ENCODE results near the gene ADAMTS6. TPM values are rescaled to one million over a fixed set of nuclear protein-coding genes. Genes with fewer than 3 reads are reported as not detected.
"Not testable (repeated sequence)": the region's sequence is repeated elsewhere in the genome, so short reads cannot be mapped to it uniquely, and the experiment has no call there.

Gene ADAMTS6
- total RNA-seq, 4 donors from 2014 or later: 0.05 to 0.49 (median 0.31) TPM

DNA sequence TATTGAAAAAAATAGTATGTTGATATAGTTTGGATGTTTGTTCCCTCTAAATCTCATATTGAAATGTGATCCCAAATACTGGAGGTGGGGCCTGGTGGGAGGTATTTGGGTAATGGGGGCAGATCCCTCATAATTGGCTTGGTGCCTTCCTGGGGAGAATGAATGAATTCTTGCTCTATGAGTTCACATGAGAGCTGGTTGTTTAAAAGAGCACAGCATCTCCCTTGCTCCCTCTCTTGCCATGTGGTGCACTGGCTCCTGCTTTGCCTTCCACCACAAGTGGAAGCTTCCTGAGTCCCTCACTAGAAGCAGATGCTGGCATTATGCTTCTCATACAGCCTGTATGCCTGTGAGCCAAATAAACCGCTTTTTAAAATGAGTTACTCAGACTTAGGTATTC, 154.8 kb downstream of the ADAMTS6 start:
- no peak overlapping the region for H3K4me3 ChIP-seq
- no peaks in the 10 kb centered on the region for H3K4me1 ChIP-seq
- ATAC-seq (no peak), DNase-seq (no peak)
- H3K36me3 ChIP-seq: no peaks in the 10 kb centered on the region
- in situ Hi-C loops (cut with MboI; ENCODE audit: low sequenced_read_pairs in 4 of 4): no loop called here
- intact Hi-C loops (cut with DNase I; ENCODE audit: low total_unique reads): no loop called here
- no peaks in the 10 kb centered on the region for H3K9me3 ChIP-seq
- H3K27ac ChIP-seq: no peak overlapping the region
- no peaks in the 10 kb centered on the region for H3K27me3 ChIP-seq
- no peak for TF ChIP-seq POLR2A (IDR thresholded peaks at IDR 0.05)
- TF ChIP-seq, protein P1, sequence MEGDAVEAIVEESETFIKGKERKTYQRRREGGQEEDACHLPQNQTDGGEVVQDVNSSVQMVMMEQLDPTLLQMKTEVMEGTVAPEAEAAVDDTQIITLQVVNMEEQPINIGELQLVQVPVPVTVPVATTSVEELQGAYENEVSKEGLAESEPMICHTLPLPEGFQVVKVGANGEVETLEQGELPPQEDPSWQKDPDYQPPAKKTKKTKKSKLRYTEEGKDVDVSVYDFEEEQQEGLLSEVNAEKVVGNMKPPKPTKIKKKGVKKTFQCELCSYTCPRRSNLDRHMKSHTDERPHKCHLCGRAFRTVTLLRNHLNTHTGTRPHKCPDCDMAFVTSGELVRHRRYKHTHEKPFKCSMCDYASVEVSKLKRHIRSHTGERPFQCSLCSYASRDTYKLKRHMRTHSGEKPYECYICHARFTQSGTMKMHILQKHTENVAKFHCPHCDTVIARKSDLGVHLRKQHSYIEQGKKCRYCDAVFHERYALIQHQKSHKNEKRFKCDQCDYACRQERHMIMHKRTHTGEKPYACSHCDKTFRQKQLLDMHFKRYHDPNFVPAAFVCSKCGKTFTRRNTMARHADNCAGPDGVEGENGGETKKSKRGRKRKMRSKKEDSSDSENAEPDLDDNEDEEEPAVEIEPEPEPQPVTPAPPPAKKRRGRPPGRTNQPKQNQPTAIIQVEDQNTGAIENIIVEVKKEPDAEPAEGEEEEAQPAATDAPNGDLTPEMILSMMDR (IDR thresholded peaks at IDR 0.05 in 4 of 5, conservative IDR thresholded peaks at IDR 0.05 in 1 of 5): no peak

DNA sequence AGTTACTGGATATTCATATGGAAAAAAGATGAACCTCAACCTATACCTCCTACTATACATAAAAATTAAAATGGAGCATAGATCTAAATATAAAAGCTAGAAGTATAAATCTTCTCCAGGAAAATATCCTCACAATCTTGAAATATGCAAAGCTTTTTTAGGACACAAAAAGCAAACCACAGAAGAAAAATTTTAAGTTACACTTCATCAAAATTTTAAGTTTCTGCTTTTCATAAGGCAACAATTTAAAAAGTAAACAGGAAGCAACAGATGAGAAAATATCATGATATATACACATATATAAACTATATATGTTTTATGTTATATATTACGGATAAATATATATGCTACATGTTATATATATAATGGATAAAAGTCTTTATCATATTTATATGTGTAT, 157.5 kb downstream of the ADAMTS6 start:
- intact Hi-C loops (cut with DNase I; ENCODE audit: low total_unique reads): no loop called here
- ATAC-seq: no peak

DNA sequence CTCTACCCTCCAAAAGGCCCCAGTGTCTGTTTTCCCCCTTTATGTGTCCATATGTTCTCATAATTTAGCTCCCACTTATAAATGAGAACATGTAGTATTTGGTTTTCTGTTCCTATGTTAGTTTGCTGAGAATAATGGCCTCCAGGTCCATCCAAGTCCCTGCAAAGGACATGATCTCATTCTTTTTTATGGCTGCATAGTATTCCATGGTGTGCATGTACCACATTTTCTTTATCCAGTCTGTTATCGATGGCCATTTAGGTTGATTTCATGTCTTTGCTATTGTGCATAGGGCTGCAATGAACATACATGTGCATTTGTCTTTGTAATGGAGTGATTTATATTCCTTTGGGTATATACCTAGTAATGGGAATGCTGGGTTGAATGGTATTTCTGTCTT, 161.0 kb downstream of the ADAMTS6 start:
- H3K27ac ChIP-seq; in situ Hi-C loops (cut with MboI; ENCODE audit: low sequenced_read_pairs in 4 of 4); H3K36me3 ChIP-seq; intact Hi-C loops (cut with DNase I; ENCODE audit: low total_unique reads); H3K4me1 ChIP-seq; ATAC-seq; H3K27me3 ChIP-seq; H3K4me3 ChIP-seq; DNase-seq; H3K9me3 ChIP-seq: not testable (repeated sequence)

More for the DNA sequence above, 157.5 kb downstream of the ADAMTS6 start:
- no peaks in the 10 kb centered on the region for H3K36me3 ChIP-seq
- H3K4me1 ChIP-seq: no peaks in the 10 kb centered on the region
- DNase-seq: no peak
- no peaks in the 10 kb centered on the region for H3K27me3 ChIP-seq
- H3K27ac ChIP-seq: no peak overlapping the region
- H3K9me3 ChIP-seq: no peaks in the 10 kb centered on the region
- H3K4me3 ChIP-seq: no peak overlapping the region
- in situ Hi-C loops (cut with MboI; ENCODE audit: low sequenced_read_pairs in 4 of 4): no loop called here
- no peak for TF ChIP-seq POLR2A (IDR thresholded peaks at IDR 0.05)

DNA sequence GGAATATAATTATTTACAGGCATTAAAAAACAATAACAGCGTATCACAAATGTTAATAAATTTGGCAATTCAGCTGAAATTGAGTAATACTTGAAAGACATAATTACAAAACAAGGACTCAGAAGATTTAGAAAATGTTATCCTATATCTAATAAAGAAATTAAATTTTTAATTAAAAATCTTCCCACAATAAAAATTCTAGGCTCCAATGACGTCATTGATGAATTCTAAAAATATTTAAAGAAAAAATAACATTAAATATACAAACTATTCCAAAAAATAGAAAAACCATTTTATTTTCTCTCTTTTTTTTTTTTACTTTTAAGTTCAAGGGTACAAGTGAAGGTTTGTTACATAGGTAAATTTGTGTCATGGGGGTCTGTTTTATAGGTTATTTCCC, 161.5 kb downstream of the ADAMTS6 start:
- H3K36me3 ChIP-seq: no peaks in the 10 kb centered on the region
- intact Hi-C loops (cut with DNase I; ENCODE audit: low total_unique reads): no loop called here
- no peaks in the 10 kb centered on the region for H3K4me1 ChIP-seq
- no peak overlapping the region for H3K27ac ChIP-seq
- in situ Hi-C loops (cut with MboI; ENCODE audit: low sequenced_read_pairs in 4 of 4): no loop called here
- ATAC-seq: no peak
- no peaks in the 10 kb centered on the region for H3K9me3 ChIP-seq
- no peak for DNase-seq
- H3K27me3 ChIP-seq: no peaks in the 10 kb centered on the region
- H3K4me3 ChIP-seq: no peak overlapping the region
- TF ChIP-seq POLR2A (IDR thresholded peaks at IDR 0.05): no peak
- TF ChIP-seq, protein P1 (IDR thresholded peaks at IDR 0.05 in 4 of 5, conservative IDR thresholded peaks at IDR 0.05 in 1 of 5): no peak

DNA sequence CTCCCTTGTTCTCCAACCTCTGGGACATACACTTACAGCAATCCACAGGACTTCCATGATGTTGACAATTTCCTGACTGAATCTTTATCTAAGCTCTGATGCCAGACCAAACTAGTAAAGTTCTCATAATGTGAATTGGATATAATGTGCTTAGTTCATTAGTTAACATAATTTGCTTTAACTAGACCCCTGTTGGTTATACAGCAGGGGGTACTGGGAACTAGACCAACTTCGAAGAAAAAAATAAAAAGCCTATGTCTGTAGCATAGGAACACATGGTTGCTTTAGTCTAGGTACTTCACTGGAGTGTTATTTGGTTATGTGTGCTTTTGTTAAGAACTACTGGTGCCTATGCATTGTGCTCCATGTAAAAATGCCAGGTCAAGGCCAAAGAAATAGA, 173.8 kb downstream of the ADAMTS6 start:
- TF ChIP-seq, protein P1 (IDR thresholded peaks at IDR 0.05 in 4 of 5, conservative IDR thresholded peaks at IDR 0.05 in 1 of 5): no peak
- TF ChIP-seq POLR2A (IDR thresholded peaks at IDR 0.05): no peak
- DNase-seq (no peak), ATAC-seq (no peak)
- intact Hi-C loops (cut with DNase I; ENCODE audit: low total_unique reads): no loop called here
- Histone ChIP-seq H3K4me3 (no peak overlapping the region), H3K27ac (no peak overlapping the region), H3K4me1 (no peaks in the 10 kb centered on the region), H3K9me3 (no peaks in the 10 kb centered on the region), H3K27me3 (no peaks in the 10 kb centered on the region), H3K36me3 (no peaks in the 10 kb centered on the region)
- in situ Hi-C loops (cut with MboI; ENCODE audit: low sequenced_read_pairs in 4 of 4): no loop called here

DNA sequence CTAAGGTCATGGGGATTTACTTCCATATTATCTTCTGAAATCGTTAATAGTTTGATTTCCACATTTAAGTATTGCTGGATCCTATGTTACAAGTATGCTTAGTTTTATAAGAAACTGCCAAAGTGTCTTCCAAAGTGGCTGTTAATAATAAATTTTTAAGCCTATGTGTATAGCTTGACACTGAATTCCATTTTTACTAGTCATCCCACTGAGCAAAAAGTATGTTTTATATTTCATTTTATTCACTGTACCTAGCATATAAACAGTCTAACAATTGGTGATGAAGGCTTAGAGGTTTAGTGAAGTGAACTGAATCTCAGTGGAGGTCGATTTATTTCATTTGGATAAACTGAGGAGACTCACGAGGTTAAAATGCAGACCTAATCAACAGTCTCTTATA, 174.6 kb downstream of the ADAMTS6 start:
- no peaks in the 10 kb centered on the region for H3K9me3 ChIP-seq
- ATAC-seq (no peak), DNase-seq (no peak)
- intact Hi-C loops (cut with DNase I; ENCODE audit: low total_unique reads) (no loop called here), in situ Hi-C loops (cut with MboI; ENCODE audit: low sequenced_read_pairs in 4 of 4) (no loop called here)
- TF ChIP-seq, protein P1 (IDR thresholded peaks at IDR 0.05 in 4 of 5, conservative IDR thresholded peaks at IDR 0.05 in 1 of 5): no peak
- no peak for TF ChIP-seq POLR2A (IDR thresholded peaks at IDR 0.05)
- no peak overlapping the region for H3K4me3 ChIP-seq
- H3K4me1 ChIP-seq: no peaks in the 10 kb centered on the region
- H3K36me3 ChIP-seq: no peaks in the 10 kb centered on the region
- H3K27ac ChIP-seq: no peak overlapping the region
- no peaks in the 10 kb centered on the region for H3K27me3 ChIP-seq
